ENCODE data around the gene FBXO8. TPM values are rescaled to one million over a fixed set of nuclear protein-coding genes. Genes with fewer than 3 reads are reported as not detected.

Gene FBXO8
- total and polyA plus RNA-seq, 2 of the 4 experiments (the other 2 are of a cell fraction) = 11.3 to 25.6 TPM

GRCh38 chr4:174248407-174248806 is 35.1 kb downstream of the FBXO8 start:
- ChIA-PET POLR2A (ENCODE audit: unreplicated experiment) (no interaction called here), CTCF (no interaction called here)
- TF ChIP-seq RFX5 (IDR thresholded peaks at IDR 0.05; ENCODE audit: low read depth, low read length) = no peak
- TF ChIP-seq CEBPB (IDR thresholded peaks at IDR 0.05; ENCODE audit: low read depth, low read length) = no peak
- TF ChIP-seq RAD21 (IDR thresholded peaks at IDR 0.05; ENCODE audit: low read length) = no peak
- intact Hi-C loops (cut with micrococcal nuclease) (no loop called here), in situ Hi-C loops (cut with MboI; ENCODE audit: low sequenced_read_pairs) (no loop called here), dilution Hi-C loops (cut with HindIII; ENCODE audit: low sequenced_read_pairs, unreplicated experiment) (no loop called here)
- BruUV-seq (replicated peaks) = no TSS peak
- Histone ChIP-seq H4K5ac (ENCODE audit: low read depth, low read length) (no peak overlapping the region), H2BK120ac (ENCODE audit: low read depth, low read length) (no peak overlapping the region), H3K27me3 (ENCODE audit: control insufficient read depth, insufficient read depth, low read length) (no peaks in the 10 kb centered on the region), H3K18ac (ENCODE audit: low read depth, low read length) (no peak overlapping the region), H2BK15ac (ENCODE audit: low read depth, low read length) (no peak overlapping the region), H2AFZ (replicated peaks; ENCODE audit: low read length, poor library complexity) (no peak overlapping the region), H4K8ac (ENCODE audit: low read depth in 2 of 2, low read length in 2 of 2) (no peak overlapping the region), H3K9me1 (ENCODE audit: insufficient read depth, low read length) (no peaks in the 10 kb centered on the region), H2BK5ac (ENCODE audit: low read depth, low read length, poor library complexity, severe bottlenecking) (no peak overlapping the region), H3K4ac (ENCODE audit: low read depth, low read length) (no peak overlapping the region), H4K20me1 (ENCODE audit: insufficient read depth, low read length) (no peaks in the 10 kb centered on the region), H3K4me2 (ENCODE audit: low read depth, low read length) (no peak overlapping the region), H3K27ac (ENCODE audit: insufficient read depth, low read length) (no peak overlapping the region), H3K9ac (ENCODE audit: low read depth, low read length) (no peak overlapping the region), H3K79me1 (ENCODE audit: low read depth in 1 of 2, low read length in 2 of 2) (no peaks in the 10 kb centered on the region; a peak in 1 of 4 replicates), H2AK9ac (replicated peaks; ENCODE audit: low read depth, low read length, poor library complexity) (no peak overlapping the region), H3K36me3 (ENCODE audit: control insufficient read depth, insufficient read depth, low read length) (no peaks in the 10 kb centered on the region), H3K56ac (ENCODE audit: extremely low read depth, insufficient read depth, low read length) (no peak overlapping the region), H4K91ac (ENCODE audit: insufficient read depth, low read depth, low read length) (no peak overlapping the region), H3K14ac (replicated peaks; ENCODE audit: low read depth, low read length) (no peak overlapping the region), H3K23ac (ENCODE audit: low read depth, low read length) (no peak overlapping the region), H3K4me1 (ENCODE audit: control insufficient read depth, insufficient read depth, low read length) (no peaks in the 10 kb centered on the region), H2BK20ac (ENCODE audit: low read depth, low read length) (no peak overlapping the region), H3K9me3 (ENCODE audit: control insufficient read depth, insufficient read depth, low read length) (no peaks in the 10 kb centered on the region), H3K4me3 (ENCODE audit: insufficient read depth, low read depth, low read length) (no peak overlapping the region), H2AK5ac (ENCODE audit: low read depth, low read length) (no peak overlapping the region)
- no CpG with 5 or more reads among the region's 1 CpG for WGBS, 2 experiments (ENCODE audit: extremely low coverage in 2 of 2, insufficient read length in 1 of 2)
- DNase-seq (no peak), ATAC-seq (ENCODE audit: low read depth) (no peak)
